GM12873 (cell line): Measurements from ENCODE around the gene ARR3.
A peak's percentile ranks its signal among the peaks of the same experiment; 100 is the strongest.

Source experiments
- TF ChIP-seq, protein P1 (sequence below): IDR thresholded peaks from 2 replicates; pipeline ENCODE4 v1.5.1; 2012; ENCODE audit warnings: low read depth, mild to moderate bottlenecking, moderate library complexity, low read length, control low read depth; ENCODE audit not compliant: insufficient read depth; ENCODE audit errors: missing control alignments

The ARR3 gene

DNA sequence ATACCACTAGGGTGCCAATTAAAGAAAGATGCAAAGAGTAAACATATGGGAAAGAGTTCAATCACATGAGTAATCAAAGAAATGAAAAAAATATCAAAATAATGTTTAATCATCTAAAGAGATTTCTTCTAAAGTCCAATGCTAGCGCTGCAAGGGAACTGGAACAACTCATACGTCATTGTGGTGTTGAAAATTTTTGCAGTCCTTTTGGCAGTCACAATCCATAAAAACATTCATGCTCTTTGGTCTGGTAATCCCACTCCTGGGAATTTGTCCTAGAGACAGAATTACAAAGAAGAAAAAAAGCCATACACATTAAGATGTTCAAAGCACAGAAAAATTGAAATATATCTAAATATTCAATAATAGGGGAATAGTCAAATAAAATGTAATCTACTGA lies 12.7 kb upstream of the ARR3 start:
- TF ChIP-seq, protein P1, sequence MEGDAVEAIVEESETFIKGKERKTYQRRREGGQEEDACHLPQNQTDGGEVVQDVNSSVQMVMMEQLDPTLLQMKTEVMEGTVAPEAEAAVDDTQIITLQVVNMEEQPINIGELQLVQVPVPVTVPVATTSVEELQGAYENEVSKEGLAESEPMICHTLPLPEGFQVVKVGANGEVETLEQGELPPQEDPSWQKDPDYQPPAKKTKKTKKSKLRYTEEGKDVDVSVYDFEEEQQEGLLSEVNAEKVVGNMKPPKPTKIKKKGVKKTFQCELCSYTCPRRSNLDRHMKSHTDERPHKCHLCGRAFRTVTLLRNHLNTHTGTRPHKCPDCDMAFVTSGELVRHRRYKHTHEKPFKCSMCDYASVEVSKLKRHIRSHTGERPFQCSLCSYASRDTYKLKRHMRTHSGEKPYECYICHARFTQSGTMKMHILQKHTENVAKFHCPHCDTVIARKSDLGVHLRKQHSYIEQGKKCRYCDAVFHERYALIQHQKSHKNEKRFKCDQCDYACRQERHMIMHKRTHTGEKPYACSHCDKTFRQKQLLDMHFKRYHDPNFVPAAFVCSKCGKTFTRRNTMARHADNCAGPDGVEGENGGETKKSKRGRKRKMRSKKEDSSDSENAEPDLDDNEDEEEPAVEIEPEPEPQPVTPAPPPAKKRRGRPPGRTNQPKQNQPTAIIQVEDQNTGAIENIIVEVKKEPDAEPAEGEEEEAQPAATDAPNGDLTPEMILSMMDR = no peak

DNA sequence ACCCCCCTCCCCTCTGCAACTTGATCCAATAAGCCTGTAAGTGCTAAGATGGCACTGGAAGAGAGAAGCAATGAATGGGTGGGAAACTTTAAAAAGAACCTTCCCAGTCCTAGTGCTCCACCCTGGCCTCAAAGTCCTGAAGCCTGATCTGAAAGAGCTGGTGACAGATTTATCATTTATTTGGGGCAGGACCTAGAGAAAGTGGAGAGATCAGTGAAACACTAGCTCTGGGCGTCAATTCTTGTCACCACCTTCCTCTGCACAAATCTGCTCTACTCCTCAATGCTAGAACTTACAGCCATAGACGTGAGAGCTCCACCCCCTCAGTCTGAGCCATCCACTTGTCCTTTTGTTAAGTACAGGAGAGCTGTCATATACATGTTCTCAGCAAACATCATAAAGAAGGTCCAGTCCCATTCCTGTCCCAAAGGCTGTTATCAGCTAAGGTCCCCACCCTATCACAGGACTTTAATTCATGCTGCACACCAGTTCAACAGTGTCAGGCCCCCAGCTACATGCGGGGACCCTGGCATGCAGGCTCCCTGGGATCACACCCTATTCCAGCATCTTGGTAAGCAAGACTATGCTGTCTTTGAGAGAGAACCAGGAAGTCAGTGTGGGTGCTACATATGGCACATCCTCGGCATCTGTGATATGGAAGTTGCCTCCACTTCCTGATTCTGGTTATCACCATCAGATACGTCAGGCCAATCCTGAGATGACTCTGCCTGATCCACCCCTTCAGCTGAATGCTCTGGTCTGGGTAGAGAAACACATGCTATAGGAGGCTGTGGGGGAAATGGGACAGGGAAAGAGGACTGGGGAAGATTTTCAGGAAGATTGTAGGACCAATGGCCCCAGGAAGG lies 10.5 kb upstream of the ARR3 start:
- TF ChIP-seq, protein P1 = no peak

DNA sequence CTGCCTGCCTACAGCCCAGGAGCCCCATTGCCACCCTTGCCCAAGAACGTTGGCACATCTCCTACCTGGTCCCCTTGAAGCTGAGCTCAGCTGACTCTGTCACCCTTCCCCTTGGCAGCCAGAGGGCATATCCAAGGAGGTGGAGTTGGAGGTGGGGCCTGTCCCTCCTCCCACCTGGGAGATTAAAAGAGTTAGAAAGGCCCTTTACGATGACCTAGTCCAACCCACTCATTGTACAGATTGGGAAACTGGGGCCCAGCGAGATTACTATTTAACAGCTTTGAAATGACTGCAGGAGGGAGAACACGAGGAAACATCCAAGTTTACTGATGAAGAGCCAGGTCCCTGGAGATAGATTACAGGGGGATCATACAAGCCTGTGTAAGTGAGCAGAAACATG lies 8.0 kb upstream of the ARR3 start, which contains the start of gene P2RY4:
TSS of gene P2RY4 (minus strand) at position 101 of the 400 bp plus-strand sequence. CDS start 580 bp downstream, outside the sequence.
- TF ChIP-seq, protein P1 = no peak

DNA sequence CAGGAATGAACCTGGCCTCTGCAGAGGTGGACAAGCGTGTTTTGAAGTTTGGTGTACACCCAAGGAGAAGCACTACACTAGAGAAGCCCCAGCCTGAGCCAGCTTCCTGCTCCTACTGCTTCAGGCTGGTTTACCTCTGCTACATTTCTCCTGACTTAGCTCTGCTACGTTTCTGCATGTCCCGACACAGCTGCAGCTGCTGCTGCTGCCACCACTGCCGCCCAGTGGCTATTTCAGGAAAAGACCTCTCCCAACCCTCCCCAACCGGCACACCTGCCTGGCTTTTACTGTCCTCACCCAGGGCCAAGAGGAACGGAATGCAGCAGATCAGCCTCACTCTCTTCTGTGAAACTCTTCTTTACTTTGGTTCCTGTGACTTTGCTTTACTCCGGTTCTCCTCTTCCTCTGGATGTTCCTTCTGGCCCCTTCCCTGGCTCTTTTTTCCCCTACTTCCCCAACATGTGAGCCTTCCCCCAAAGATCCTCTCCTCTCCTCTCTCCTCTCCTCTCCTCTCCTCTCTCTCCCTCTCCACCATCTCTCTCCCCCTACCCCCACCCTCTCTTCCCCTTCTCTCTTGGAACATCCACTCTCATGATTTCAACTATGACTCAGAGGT lies 5.1 kb upstream of the ARR3 start:
- TF ChIP-seq, protein P1 = peak; percentile 75

GRCh38 chrX:70264784-70265183 lies 3.4 kb upstream of the ARR3 start:
- TF ChIP-seq, protein P1 = no peak

GRCh38 chrX:70279081-70279480 lies 10.9 kb downstream of the ARR3 start:
- TF ChIP-seq, protein P1 = no peak

DNA sequence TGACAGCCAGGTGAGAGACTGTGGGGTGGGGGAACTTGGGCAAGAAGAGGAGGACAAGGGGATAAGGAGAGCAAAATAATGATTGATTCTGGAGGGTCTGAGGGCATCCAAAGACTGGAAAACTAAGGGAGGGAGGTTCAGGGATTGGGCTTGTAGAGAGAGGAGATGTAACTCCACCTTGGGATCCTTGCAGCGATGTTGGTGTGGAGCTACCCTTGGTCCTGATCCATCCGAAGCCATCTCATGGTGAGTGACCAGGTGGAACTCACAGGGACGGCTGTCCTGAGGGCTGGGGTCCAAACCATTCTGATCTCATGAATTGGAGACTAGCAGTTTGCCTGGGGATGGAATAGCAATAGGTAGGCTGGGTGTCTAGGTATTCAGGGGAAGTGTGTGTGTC lies 12.4 kb downstream of the ARR3 start:
- TF ChIP-seq, protein P1 = no peak
